Prostate gland (tissue), 2 donors: ENCODE results near the gene DCHS2. TPM values are rescaled to one million over a fixed set of nuclear protein-coding genes. Genes with fewer than 3 reads are reported as not detected.

Experiments used
- DNase-seq: peaks from one replicate; pipeline ENCODE4 v3.0.0-alpha.2; 2019; ENCODE audit warnings: low spot score
- H3K27ac ChIP-seq, 2 donors: fragments of 200-600 bp; sonication (generic); 2 replicates each; pipeline ENCODE4 v1.5.1; 2017 to 2019
- H3K27me3 ChIP-seq: fragments of 200-600 bp; sonication (generic); replicated peaks from 2 replicates; pipeline ENCODE4 v1.5.1; 2019; ENCODE audit not compliant: insufficient read depth
- H3K36me3 ChIP-seq, 2 donors: fragments of 200-600 bp; sonication (generic); 1 replicate in 1 of 2; 2 replicates in 1 of 2; pipeline versions ENCODE4 v1.5.1 to v1.8.1; 2017 to 2019
- H3K4me1 ChIP-seq: fragments of 200-600 bp; sonication (generic); replicated peaks from 2 replicates; pipeline ENCODE4 v1.5.1; 2019
- H3K4me3 ChIP-seq, 2 donors: fragments of 200-600 bp; sonication (generic); 2 replicates each; pipeline ENCODE4 v1.5.1; 2017 to 2019
- H3K9me3 ChIP-seq: fragments of 200-600 bp; sonication (generic); 2 replicates; pipeline ENCODE4 v1.5.1; 2017
- CTCF ChIP-seq, 4 experiments: fragments of 200-600 bp in 2 of 4; fragments of 450-650 bp in 2 of 4; sonication (generic) in 2 of 4; IDR thresholded peaks; 1 replicate in 3 of 4; 2 replicates in 1 of 4; pipeline ENCODE4 v1.5.1; 2016 to 2019; ENCODE audit warnings: antibody characterized with exemption in 4 of 4, mild to moderate bottlenecking in 2 of 4, moderate library complexity in 2 of 4
- POLR2A ChIP-seq: fragments of 450-650 bp; IDR thresholded peaks from one replicate; pipeline ENCODE4 v1.6.1; 2016; ENCODE audit warnings: antibody characterized with exemption, mild to moderate bottlenecking
- POLR2AphosphoS5 ChIP-seq: sonication (generic); formaldehyde crosslinking; IDR thresholded peaks from one replicate; pipeline ENCODE4 v1.6.1; 2017; ENCODE audit warnings: antibody characterized with exemption
- WGBS: methylation state at CpG from one replicate; pipeline ENCODE4 v1.1.5; 2018; 5-methylcytosine and 5-hydroxymethylcytosine counted together
- intact Hi-C: fragments of 100-400 bp; cut with DNase I; formaldehyde crosslinking; loops from one replicate; pipeline ENCODE4 v1.14.2; 2022
- total RNA-seq, 2 donors: library from RNA; depleted of rRNA; stranded (reverse); fragments of >200 nt; gene quantifications; one replicate each; pipeline ENCODE4 v1.1.0, GENCODE V29; 2016

DCHS2 gene
- total RNA-seq, 2 donors from 2014 or later, result 1.8 to 2.2 TPM

DNA sequence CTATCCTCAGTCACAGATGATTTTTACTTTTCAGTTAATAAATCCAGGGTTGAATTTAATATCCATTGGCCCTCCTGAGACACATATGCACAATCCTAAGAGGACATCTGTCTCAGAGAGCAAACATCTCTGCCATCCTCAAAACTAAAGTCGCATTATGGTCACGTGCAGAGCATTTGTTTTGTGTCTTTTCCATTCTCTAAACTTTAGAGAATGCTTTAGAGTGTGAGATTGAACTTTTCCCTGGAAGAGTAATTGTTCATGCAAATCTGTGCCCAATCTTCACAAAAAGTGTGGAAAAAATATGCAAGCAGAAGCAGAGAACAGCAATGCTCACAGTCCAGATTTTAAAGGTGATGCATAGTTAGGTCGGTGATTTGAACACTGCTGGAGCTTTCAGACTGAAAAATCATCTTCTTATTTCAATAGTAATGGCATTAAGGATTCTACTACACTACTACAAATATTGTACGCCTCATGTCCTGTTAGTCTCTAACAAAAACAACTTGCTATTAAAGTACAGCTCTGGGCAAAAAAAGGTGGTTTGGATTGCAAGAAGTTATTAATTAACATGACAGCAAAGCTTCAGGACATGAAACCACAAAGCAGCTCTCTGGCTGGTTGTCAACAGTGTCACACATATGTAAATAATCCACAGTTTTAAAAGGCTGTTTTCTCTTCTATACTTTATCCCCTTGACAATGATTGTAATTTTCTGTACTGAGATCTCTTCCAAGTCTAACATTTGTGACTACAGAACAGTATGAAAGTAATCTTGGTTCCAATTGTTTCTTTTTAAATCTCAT is 19.9 kb downstream of the DCHS2 start:
- H3K27ac ChIP-seq, result no peak overlapping the region
- DNase-seq, result peak; percentile 30
- H3K36me3 ChIP-seq, result no peaks in the 10 kb centered on the region

GRCh38 chr4:154471032-154471431 is 20.6 kb downstream of the DCHS2 start:
- Histone ChIP-seq H3K4me1 (no peaks in the 10 kb centered on the region), H3K27me3 (no peaks in the 10 kb centered on the region), H3K4me3 (no peak overlapping the region), H3K36me3 (no peaks in the 10 kb centered on the region), H3K9me3 (no peaks in the 10 kb centered on the region), H3K27ac (no peak overlapping the region)
- WGBS, result 49% methylated on average over 2 of the region's 2 CpGs
- no peak for DNase-seq
- intact Hi-C loops, result no loop called here
- TF ChIP-seq POLR2AphosphoS5 (no peak), CTCF (IDR thresholded peaks at IDR 0.05) (no peak), POLR2A (no peak)

More for the DNA sequence above, 19.9 kb downstream of the DCHS2 start:
- Histone ChIP-seq H3K4me3 (no peak overlapping the region), H3K27me3 (no peaks in the 10 kb centered on the region), H3K9me3 (no peaks in the 10 kb centered on the region), H3K4me1 (no peaks in the 10 kb centered on the region)
- 32% methylated on average over 4 of the region's 4 CpGs for whole genome bisulfite sequencing
- intact Hi-C loops, result no loop called here
- peak; percentile 28 for TF ChIP-seq POLR2AphosphoS5
- TF ChIP-seq CTCF (IDR thresholded peaks at IDR 0.05), result no peak

DNA sequence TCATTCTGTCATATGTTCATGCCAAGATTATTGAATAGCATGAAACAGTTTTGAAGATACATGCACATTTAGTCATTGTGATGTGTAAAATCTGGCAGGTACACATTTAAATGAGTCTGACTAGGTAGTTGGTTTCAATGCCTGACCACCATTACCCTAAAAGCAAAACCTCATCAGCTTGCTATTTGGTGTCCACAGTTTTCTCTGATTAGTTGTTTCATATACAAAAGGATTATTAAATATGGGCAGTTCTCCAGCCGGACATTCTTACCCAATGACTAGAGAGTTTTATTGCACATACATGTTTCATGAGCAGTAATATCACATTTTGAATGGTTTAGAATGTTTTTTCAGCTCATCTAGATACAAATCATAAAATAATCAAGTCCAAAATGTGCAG is 23.7 kb downstream of the DCHS2 start:
- H3K9me3 ChIP-seq, result no peaks in the 10 kb centered on the region
- H3K36me3 ChIP-seq, result no peaks in the 10 kb centered on the region
- no peak for DNase-seq
- no peak overlapping the region for H3K4me3 ChIP-seq
- no peaks in the 10 kb centered on the region for H3K4me1 ChIP-seq
- H3K27ac ChIP-seq, result no peak overlapping the region
- 58% methylated on average over 1 of the region's 1 CpG for WGBS
- intact Hi-C loops, result no loop called here
- TF ChIP-seq POLR2AphosphoS5 (no peak), POLR2A (no peak), CTCF (IDR thresholded peaks at IDR 0.05) (no peak)
- H3K27me3 ChIP-seq, result no peaks in the 10 kb centered on the region

- intact Hi-C loops, result no loop called here
- Histone ChIP-seq H3K27ac (no peak overlapping the region), H3K9me3 (no peaks in the 10 kb centered on the region), H3K36me3 (no peaks in the 10 kb centered on the region), H3K4me1 (no peaks in the 10 kb centered on the region), H3K4me3 (no peak overlapping the region), H3K27me3 (no peaks in the 10 kb centered on the region)
- DNase-seq, result no peak
- TF ChIP-seq POLR2AphosphoS5 (no peak), CTCF (IDR thresholded peaks at IDR 0.05) (no peak), POLR2A (no peak)
- WGBS, result 92% methylated on average over 5 of the region's 5 CpGs
Measured at GRCh38 chr4:154466336-154466735, 25.3 kb downstream of the DCHS2 start.

GRCh38 chr4:154465085-154465484 is 26.5 kb downstream of the DCHS2 start:
- 88% methylated on average over 6 of the region's 6 CpGs for WGBS
- Histone ChIP-seq H3K36me3 (no peaks in the 10 kb centered on the region), H3K9me3 (no peaks in the 10 kb centered on the region), H3K27me3 (no peaks in the 10 kb centered on the region), H3K27ac (no peak overlapping the region), H3K4me3 (no peak overlapping the region), H3K4me1 (no peaks in the 10 kb centered on the region)
- DNase-seq, result no peak
- intact Hi-C loops, result no loop called here
- TF ChIP-seq POLR2AphosphoS5 (no peak), CTCF (IDR thresholded peaks at IDR 0.05) (no peak), POLR2A (no peak)
